GM12878 (cell line): ENCODE results near the gene POSTN. TPM values are rescaled to one million over a fixed set of nuclear protein-coding genes. Genes with fewer than 3 reads are reported as not detected.

ENCODE experiments used
- ATAC-seq: fragments of 200-7000 bp; cut with Tn5 transposase; 3 replicates; pipeline ENCODE4 v1.9.1; 2020; ENCODE audit warnings: mild to moderate bottlenecking, moderate library complexity
- BruUV-seq: library from RNA; stranded (reverse); fragments of 400-500 nt; replicated peaks from 2 replicates; lab custom pipeline; 2021; lab: Mats Ljungman, UMichigan
- CTCF ChIA-PET: fragments of 300-600 bp; sonication (Branson Sonifier 250); formaldehyde crosslinking; extraction: SDS; loops from one replicate; lab custom pipeline; 2021; ENCODE audit warnings: inconsistent platforms; lab: Yijun Ruan, JAX
- POLR2A ChIA-PET: fragments of 350-600 bp; formaldehyde crosslinking; extraction: SDS; loops from one replicate; lab custom pipeline; 2021; ENCODE audit warnings: inconsistent platforms; lab: Charles Lee
- RAD21 ChIA-PET: fragments of 300-600 bp; sonication (Branson Sonifier 250); formaldehyde crosslinking; loops from one replicate; lab custom pipeline; 2023; ENCODE audit warnings: antibody characterized with exemption; ENCODE audit not compliant: unreplicated experiment; lab: Charles Lee
- SMC1A ChIA-PET: fragments of 300-600 bp; sonication (Branson Sonifier 250); formaldehyde crosslinking; loops from one replicate; lab custom pipeline; 2023; ENCODE audit not compliant: unreplicated experiment, uncharacterized antibody; lab: Charles Lee
- DNase-seq: peaks from one replicate; pipeline ENCODE4 v3.0.0-alpha.2; 2011; ENCODE audit warnings: low read depth, low spot score
- FAIRE-seq: peaks from 3 replicates; lab custom pipeline; 2011; peaks lifted over from hg19 to GRCh38; lab: Jason Lieb, UNC
- H2AFZ ChIP-seq: 2 replicates; pipeline ENCODE4 v1.6.0; 2011; ENCODE audit warnings: low read depth, low read length, control low read depth; ENCODE audit not compliant: control insufficient read depth
- H3K27ac ChIP-seq: 2 replicates; pipeline ENCODE4 v1.5.1; 2011; ENCODE audit warnings: control low read depth; ENCODE audit not compliant: control insufficient read depth, insufficient read depth
- H3K27me3 ChIP-seq, 2 experiments: replicated peaks in 1 of 2; 2 replicates each; pipeline versions ENCODE4 v1.6.0 to v1.6.1; 2011; ENCODE audit warnings: low read length in 1 of 2; ENCODE audit not compliant: control insufficient read depth in 2 of 2, insufficient read depth in 2 of 2
- H3K36me3 ChIP-seq, 2 experiments: 2 replicates each; pipeline ENCODE4 v1.5.1; 2011; ENCODE audit warnings: low read length in 1 of 2; ENCODE audit not compliant: control insufficient read depth in 2 of 2, insufficient read depth in 2 of 2
- H3K4me1 ChIP-seq: 2 replicates; pipeline ENCODE4 v1.6.1; 2011; ENCODE audit warnings: mild to moderate bottlenecking, low read length, moderate library complexity, mixed read lengths; ENCODE audit not compliant: control insufficient read depth, insufficient read depth
- H3K4me2 ChIP-seq: 2 replicates; pipeline ENCODE4 v1.6.0; 2011; ENCODE audit warnings: control low read depth; ENCODE audit not compliant: control insufficient read depth, insufficient read depth
- H3K4me3 ChIP-seq: fragments of 200-600 bp; sonication (generic); 2 replicates; pipeline ENCODE4 v1.5.1; 2016
- H3K79me2 ChIP-seq: 2 replicates; pipeline ENCODE4 v1.6.0; 2011; ENCODE audit warnings: low read length; ENCODE audit not compliant: control insufficient read depth, insufficient read depth
- H3K9ac ChIP-seq: 2 replicates; pipeline ENCODE4 v1.8.0; 2011; ENCODE audit warnings: low read length, control low read depth, mixed read lengths; ENCODE audit not compliant: control insufficient read depth, insufficient read depth
- H3K9me3 ChIP-seq: replicated peaks from 3 replicates; pipeline ENCODE4 v1.5.1; 2011; ENCODE audit warnings: mild to moderate bottlenecking, low read length; ENCODE audit not compliant: control insufficient read depth, insufficient read depth
- H4K20me1 ChIP-seq: 2 replicates; pipeline ENCODE4 v1.6.0; 2011; ENCODE audit not compliant: control insufficient read depth, insufficient read depth
- BCL11A ChIP-seq: IDR thresholded peaks from 2 replicates; pipeline ENCODE4 v1.6.1; 2011; ENCODE audit warnings: low read depth, low read length
- BRCA1 ChIP-seq: IDR thresholded peaks from 2 replicates; pipeline ENCODE4 v1.6.1; 2011; ENCODE audit warnings: low read depth, low read length, improper control_type of control experiment
- CHD2 ChIP-seq: IDR thresholded peaks from 2 replicates; pipeline ENCODE4 v1.6.1; 2011; ENCODE audit warnings: low read depth, low read length, improper control_type of control experiment, borderline replicate concordance
- FOS ChIP-seq: IDR thresholded peaks from 3 replicates; pipeline ENCODE4 v1.6.1; 2011; ENCODE audit warnings: borderline replicate concordance; ENCODE audit not compliant: insufficient read length; ENCODE audit errors: extremely low read depth
- GATAD2B ChIP-seq: fragments of 450-650 bp; conservative IDR thresholded peaks from 2 replicates; pipeline ENCODE4 v1.6.1; 2017; ENCODE audit warnings: low read depth, mild to moderate bottlenecking, moderate library complexity
- HDGF ChIP-seq: fragments of 450-650 bp; IDR thresholded peaks from 2 replicates; pipeline ENCODE4 v1.6.1; 2016; ENCODE audit warnings: antibody characterized with exemption
- JUND ChIP-seq: IDR thresholded peaks from 2 replicates; pipeline ENCODE4 v1.6.1; 2012; ENCODE audit warnings: low read depth, mild to moderate bottlenecking, low read length, improper control_type of control experiment, moderate library complexity
- NFYB ChIP-seq: IDR thresholded peaks from 2 replicates; pipeline ENCODE4 v1.6.1; 2011; ENCODE audit warnings: low read depth, mild to moderate bottlenecking, low read length, improper control_type of control experiment, moderate library complexity; ENCODE audit not compliant: insufficient read depth
- NR2F1 ChIP-seq: fragments of 450-650 bp; conservative IDR thresholded peaks from 2 replicates; pipeline ENCODE4 v1.6.1; 2017; ENCODE audit warnings: mild to moderate bottlenecking
- RFX5 ChIP-seq: IDR thresholded peaks from 2 replicates; pipeline ENCODE4 v1.6.1; 2011; ENCODE audit warnings: low read depth, low read length, improper control_type of control experiment
- TAF1 ChIP-seq: IDR thresholded peaks from 2 replicates; pipeline ENCODE4 v1.6.1; 2011; ENCODE audit warnings: mild to moderate bottlenecking, low read depth, low read length, borderline replicate concordance
- ZBED1 ChIP-seq: IDR thresholded peaks from 2 replicates; pipeline ENCODE4 v1.6.1; 2016; ENCODE audit warnings: borderline replicate concordance
- WGBS: methylation state at CpG from one replicate; pipeline ENCODE4 v1.1.6; 2016; ENCODE audit warnings: low lambda C conversion rate; ENCODE audit not compliant: insufficient replicate concordance, insufficient coverage; ENCODE audit errors: missing lambda C conversion rate; 5-methylcytosine and 5-hydroxymethylcytosine counted together
- in situ Hi-C: fragments of 300-500 bp; cut with MboI; formaldehyde crosslinking; loops from 9 replicates; pipeline ENCODE4 v1.14.3; 2018; ENCODE audit warnings: mixed read lengths
- intact Hi-C: fragments of 100-400 bp; cut with micrococcal nuclease; formaldehyde crosslinking; loops from one replicate; pipeline ENCODE4 v1.14.2; 2022; ENCODE audit not compliant: unreplicated experiment
- polyA plus RNA-seq, 11 experiments: library from polyadenylated mRNA; depleted of rRNA in 4 of 11; unstranded in 6 of 11; stranded (reverse) in 5 of 11; fragments of >200 nt; fragmentation: Nextera tagmentation in 4 of 11; fragmentation: Illumina TruSeq in 1 of 11; extraction: Ambion mirVana in 4 of 11; extraction: Trizol in 1 of 11; gene quantifications; 1 replicate in 1 of 11; 2 replicates in 10 of 11; pipeline versions ENCODE4 v1.2.1 to v1.2.3, GENCODE V29; 2011 to 2016; ENCODE audit warnings: inconsistent platforms in 2 of 11, missing spikeins in 2 of 11, low read depth in 1 of 11
- total RNA-seq, 4 experiments: library from RNA; depleted of rRNA in 3 of 4; stranded (reverse); fragments of >200 nt in 3 of 4; fragmentation: Illumina TruSeq in 1 of 4; extraction: Trizol in 1 of 4; gene quantifications; 2 replicates each; pipeline versions ENCODE4 v1.2.1 to v1.2.3, GENCODE V29; 2013 to 2021
- TF ChIP-seq, protein P1 (sequence below): fragments of 450-650 bp; IDR thresholded peaks from 2 replicates; pipeline ENCODE4 v1.6.1; 2017; ENCODE audit warnings: antibody characterized with exemption, mild to moderate bottlenecking, moderate library complexity
- TF ChIP-seq, protein P2 (sequence below): fragments of 450-650 bp; IDR thresholded peaks from 2 replicates; pipeline ENCODE4 v1.6.1; 2017; ENCODE audit warnings: mild to moderate bottlenecking, moderate library complexity
- TF ChIP-seq, protein P3 (sequence below): fragments of 450-650 bp; IDR thresholded peaks from 2 replicates; pipeline ENCODE4 v1.6.1; 2018; ENCODE audit warnings: mild to moderate bottlenecking, low read depth, moderate library complexity; ENCODE audit not compliant: partially characterized antibody

POSTN gene
- total and polyA plus RNA-seq, 10 of the 15 experiments (the other 5 are each of a cell fraction or from before 2014, with no cell fraction given): 0.05 to 0.13 (median 0.08) TPM; not detected in 7

DNA sequence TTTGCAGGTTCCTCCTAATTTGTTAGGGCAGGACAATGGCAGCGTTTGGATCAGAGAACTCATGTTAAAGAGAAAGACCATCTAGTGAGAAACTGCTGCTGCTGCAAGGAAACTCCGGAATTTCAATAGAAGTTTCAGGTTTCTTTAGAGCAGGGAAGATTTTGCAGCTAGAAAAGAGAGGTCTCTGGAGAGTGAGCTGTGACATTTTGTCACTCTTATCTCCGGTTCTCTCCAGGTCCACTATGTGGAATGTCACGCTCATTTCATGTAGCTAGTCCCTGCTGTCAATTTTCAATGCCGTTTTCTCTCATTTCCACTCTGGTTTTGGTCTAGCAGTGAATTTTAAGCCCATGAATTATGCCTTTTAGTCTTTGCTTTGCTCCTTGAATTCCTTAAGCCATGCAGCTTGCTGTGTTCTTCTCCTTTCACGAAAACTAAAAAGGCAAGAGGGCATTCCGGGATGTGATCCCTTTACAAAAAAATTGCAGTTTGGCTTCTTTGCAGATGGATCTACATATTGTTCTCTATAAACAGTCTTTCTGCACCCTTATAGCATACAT is 46.7 kb upstream of the POSTN start:
- Histone ChIP-seq H3K9ac (no peak overlapping the region), H3K4me3 (no peak overlapping the region)
- in situ Hi-C loops: no loop called here
- no TSS peak for BruUV-seq
- no peak for TF ChIP-seq BCL11A
- TF ChIP-seq, protein P1, sequence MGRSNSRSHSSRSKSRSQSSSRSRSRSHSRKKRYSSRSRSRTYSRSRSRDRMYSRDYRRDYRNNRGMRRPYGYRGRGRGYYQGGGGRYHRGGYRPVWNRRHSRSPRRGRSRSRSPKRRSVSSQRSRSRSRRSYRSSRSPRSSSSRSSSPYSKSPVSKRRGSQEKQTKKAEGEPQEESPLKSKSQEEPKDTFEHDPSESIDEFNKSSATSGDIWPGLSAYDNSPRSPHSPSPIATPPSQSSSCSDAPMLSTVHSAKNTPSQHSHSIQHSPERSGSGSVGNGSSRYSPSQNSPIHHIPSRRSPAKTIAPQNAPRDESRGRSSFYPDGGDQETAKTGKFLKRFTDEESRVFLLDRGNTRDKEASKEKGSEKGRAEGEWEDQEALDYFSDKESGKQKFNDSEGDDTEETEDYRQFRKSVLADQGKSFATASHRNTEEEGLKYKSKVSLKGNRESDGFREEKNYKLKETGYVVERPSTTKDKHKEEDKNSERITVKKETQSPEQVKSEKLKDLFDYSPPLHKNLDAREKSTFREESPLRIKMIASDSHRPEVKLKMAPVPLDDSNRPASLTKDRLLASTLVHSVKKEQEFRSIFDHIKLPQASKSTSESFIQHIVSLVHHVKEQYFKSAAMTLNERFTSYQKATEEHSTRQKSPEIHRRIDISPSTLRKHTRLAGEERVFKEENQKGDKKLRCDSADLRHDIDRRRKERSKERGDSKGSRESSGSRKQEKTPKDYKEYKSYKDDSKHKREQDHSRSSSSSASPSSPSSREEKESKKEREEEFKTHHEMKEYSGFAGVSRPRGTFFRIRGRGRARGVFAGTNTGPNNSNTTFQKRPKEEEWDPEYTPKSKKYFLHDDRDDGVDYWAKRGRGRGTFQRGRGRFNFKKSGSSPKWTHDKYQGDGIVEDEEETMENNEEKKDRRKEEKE: no peak
- TF ChIP-seq TAF1: no peak
- no peak for TF ChIP-seq NR2F1
- no peak for TF ChIP-seq NFYB
- TF ChIP-seq JUND: no peak
- no peak for TF ChIP-seq CHD2
- TF ChIP-seq FOS: no peak
- no peak for TF ChIP-seq HDGF
- TF ChIP-seq ZBED1: no peak
- TF ChIP-seq, protein P2, sequence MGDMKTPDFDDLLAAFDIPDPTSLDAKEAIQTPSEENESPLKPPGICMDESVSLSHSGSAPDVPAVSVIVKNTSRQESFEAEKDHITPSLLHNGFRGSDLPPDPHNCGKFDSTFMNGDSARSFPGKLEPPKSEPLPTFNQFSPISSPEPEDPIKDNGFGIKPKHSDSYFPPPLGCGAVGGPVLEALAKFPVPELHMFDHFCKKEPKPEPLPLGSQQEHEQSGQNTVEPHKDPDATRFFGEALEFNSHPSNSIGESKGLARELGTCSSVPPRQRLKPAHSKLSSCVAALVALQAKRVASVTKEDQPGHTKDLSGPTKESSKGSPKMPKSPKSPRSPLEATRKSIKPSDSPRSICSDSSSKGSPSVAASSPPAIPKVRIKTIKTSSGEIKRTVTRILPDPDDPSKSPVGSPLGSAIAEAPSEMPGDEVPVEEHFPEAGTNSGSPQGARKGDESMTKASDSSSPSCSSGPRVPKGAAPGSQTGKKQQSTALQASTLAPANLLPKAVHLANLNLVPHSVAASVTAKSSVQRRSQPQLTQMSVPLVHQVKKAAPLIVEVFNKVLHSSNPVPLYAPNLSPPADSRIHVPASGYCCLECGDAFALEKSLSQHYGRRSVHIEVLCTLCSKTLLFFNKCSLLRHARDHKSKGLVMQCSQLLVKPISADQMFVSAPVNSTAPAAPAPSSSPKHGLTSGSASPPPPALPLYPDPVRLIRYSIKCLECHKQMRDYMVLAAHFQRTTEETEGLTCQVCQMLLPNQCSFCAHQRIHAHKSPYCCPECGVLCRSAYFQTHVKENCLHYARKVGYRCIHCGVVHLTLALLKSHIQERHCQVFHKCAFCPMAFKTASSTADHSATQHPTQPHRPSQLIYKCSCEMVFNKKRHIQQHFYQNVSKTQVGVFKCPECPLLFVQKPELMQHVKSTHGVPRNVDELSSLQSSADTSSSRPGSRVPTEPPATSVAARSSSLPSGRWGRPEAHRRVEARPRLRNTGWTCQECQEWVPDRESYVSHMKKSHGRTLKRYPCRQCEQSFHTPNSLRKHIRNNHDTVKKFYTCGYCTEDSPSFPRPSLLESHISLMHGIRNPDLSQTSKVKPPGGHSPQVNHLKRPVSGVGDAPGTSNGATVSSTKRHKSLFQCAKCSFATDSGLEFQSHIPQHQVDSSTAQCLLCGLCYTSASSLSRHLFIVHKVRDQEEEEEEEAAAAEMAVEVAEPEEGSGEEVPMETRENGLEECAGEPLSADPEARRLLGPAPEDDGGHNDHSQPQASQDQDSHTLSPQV: no peak
- TF ChIP-seq GATAD2B: no peak
- TF ChIP-seq, protein P3, sequence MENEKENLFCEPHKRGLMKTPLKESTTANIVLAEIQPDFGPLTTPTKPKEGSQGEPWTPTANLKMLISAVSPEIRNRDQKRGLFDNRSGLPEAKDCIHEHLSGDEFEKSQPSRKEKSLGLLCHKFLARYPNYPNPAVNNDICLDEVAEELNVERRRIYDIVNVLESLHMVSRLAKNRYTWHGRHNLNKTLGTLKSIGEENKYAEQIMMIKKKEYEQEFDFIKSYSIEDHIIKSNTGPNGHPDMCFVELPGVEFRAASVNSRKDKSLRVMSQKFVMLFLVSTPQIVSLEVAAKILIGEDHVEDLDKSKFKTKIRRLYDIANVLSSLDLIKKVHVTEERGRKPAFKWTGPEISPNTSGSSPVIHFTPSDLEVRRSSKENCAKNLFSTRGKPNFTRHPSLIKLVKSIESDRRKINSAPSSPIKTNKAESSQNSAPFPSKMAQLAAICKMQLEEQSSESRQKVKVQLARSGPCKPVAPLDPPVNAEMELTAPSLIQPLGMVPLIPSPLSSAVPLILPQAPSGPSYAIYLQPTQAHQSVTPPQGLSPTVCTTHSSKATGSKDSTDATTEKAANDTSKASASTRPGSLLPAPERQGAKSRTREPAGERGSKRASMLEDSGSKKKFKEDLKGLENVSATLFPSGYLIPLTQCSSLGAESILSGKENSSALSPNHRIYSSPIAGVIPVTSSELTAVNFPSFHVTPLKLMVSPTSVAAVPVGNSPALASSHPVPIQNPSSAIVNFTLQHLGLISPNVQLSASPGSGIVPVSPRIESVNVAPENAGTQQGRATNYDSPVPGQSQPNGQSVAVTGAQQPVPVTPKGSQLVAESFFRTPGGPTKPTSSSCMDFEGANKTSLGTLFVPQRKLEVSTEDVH: no peak
- TF ChIP-seq RFX5: no peak
- TF ChIP-seq BRCA1: no peak
- TF ChIP-seq, all 136 proteins: peak for 0
- RAD21 ChIA-PET: no interaction called here
- Histone ChIP-seq H3K4me2 (no peak overlapping the region), H4K20me1 (no peaks in the 10 kb centered on the region), H3K27me3 (no peaks in the 10 kb centered on the region), H3K36me3 (no peaks in the 10 kb centered on the region), H3K27ac (no peak overlapping the region), H3K4me1 (no peaks in the 10 kb centered on the region), H3K9me3 (no peaks in the 10 kb centered on the region), H2AFZ (no peak overlapping the region), H3K79me2 (no peaks in the 10 kb centered on the region)
- SMC1A ChIA-PET: no interaction called here
- intact Hi-C loops: no loop called here
- FAIRE-seq: no peak
- WGBS: under 1% methylated on average over 7 of the region's 7 CpGs
- no peak for ATAC-seq
- POLR2A ChIA-PET: no interaction called here
- CTCF ChIA-PET: interaction anchor here (1.4 kb wide), 1 partner anchor 31 kb away, joined by 3 read pairs; no protein-coding TSS in a partner anchor
- DNase-seq: no peak
